GM12891 (cell line): ENCODE data around the gene H19.

Experiments
- PAX5 ChIP-seq: IDR thresholded peaks from 2 replicates; pipeline ENCODE4 v1.6.1; 2011; ENCODE audit warnings: low read length, moderate library complexity, mild to moderate bottlenecking; ENCODE audit not compliant: insufficient read depth, severe bottlenecking
- POLR2A ChIP-seq: IDR thresholded peaks from 2 replicates; pipeline ENCODE4 v1.6.1; 2011; ENCODE audit warnings: low read depth, low read length, control low read depth
- POLR2AphosphoS5 ChIP-seq: IDR thresholded peaks from 2 replicates; pipeline ENCODE4 v1.6.1; 2011; ENCODE audit warnings: low read depth, low read length, control low read depth
- TAF1 ChIP-seq: IDR thresholded peaks from 2 replicates; pipeline ENCODE4 v1.6.1; 2011; ENCODE audit warnings: low read depth, low read length, control low read depth

DNA sequence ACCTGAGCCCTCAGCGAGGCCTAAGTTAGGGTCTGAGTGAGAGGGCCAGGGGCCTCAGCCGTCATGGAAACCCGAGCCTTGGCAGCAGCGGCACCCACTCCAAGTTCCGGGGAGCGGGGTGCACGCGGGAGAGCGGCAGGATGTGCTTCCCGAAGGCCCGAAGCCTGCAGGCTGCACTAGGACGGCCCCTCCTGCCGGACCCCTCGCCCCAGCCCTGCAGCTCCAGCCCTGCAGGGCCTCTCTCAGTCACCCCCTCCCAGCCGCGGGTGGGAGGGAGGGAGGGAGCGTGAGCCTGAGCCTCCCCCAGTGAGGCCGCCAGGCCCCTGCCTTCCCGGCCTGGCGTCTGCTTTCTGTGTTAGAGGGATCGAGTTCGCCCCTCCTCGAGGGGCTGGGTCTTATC is 27.9 kb downstream of the H19 start:
- no peak for TF ChIP-seq POLR2A
- no peak for TF ChIP-seq POLR2AphosphoS5
- no peak for TF ChIP-seq TAF1
- TF ChIP-seq PAX5, result no peak
